GM21723 (cell line): ENCODE measurements around the gene CABP1.
"Not testable (repeated sequence)": the region's sequence is repeated elsewhere in the genome, so short reads cannot be mapped to it uniquely, and the experiment has no call there.

Experiments
- ATAC-seq: cut with Tn5 transposase; IDR thresholded peaks from one replicate; pipeline ENCODE4 v1.9.1; 2021; ENCODE audit warnings: mild to moderate bottlenecking, moderate library complexity; ENCODE audit not compliant: unreplicated experiment

CABP1 gene

GRCh38 chr12:120663741-120664140 is 23.3 kb downstream of the CABP1 start:
- no peak for ATAC-seq

GRCh38 chr12:120666571-120667390 is 26.4 kb downstream of the CABP1 start:
- no peak for ATAC-seq

- ATAC-seq: no peak
Observed at GRCh38 chr12:120668091-120668867, 27.9 kb downstream of the CABP1 start.

DNA sequence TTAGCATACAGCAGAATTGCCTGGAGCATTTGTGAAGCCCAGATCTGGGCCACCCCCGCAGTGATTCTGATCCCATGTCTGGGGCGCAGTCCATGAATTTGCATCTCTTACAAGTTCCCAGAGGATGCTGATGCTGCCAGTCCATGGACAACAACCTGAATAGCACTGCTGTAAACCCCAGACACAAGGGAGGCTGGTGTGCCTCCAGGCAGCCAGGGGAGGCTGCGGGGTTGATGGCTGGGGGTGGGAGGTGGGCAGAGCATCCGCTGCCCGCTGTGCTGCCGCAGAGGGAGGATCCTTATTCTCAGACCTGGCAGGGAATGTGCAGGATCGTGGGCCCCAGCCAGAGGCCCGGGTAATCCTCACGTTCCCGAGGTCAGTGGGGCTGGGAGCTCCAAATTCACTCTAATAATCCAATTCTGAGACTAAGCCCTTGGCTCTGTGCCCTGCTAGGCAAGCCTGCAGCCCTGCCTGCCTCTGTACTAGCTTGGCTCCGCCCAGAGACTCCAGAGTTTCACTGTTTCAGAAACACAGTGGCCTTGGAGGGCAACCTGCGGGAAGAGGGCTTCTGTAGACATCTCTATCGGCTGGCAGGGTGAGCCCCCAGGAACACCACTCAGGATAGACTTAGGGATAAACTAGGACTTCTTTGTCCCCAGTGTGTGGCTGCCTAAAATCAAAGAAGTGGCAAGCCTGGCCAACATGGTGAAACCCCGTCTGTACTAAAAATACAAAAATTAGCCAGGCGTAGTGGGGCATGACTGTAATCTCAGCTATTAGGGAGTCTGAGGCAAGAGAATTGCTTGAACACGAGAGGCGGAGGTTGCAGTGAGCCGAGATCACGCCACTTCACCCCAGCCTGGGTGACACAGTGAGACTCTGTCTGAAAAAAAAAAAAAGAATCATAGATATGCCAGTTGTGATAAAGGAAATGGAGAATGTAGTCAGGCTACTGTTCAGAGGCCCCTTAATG is 28.7 kb downstream of the CABP1 start:
- ATAC-seq: peak; percentile 64

GRCh38 chr12:120670237-120670636 is 29.8 kb downstream of the CABP1 start:
- not testable (repeated sequence) for ATAC-seq

- no peak for ATAC-seq
Observed at GRCh38 chr12:120670667-120671066, 30.2 kb downstream of the CABP1 start.

DNA sequence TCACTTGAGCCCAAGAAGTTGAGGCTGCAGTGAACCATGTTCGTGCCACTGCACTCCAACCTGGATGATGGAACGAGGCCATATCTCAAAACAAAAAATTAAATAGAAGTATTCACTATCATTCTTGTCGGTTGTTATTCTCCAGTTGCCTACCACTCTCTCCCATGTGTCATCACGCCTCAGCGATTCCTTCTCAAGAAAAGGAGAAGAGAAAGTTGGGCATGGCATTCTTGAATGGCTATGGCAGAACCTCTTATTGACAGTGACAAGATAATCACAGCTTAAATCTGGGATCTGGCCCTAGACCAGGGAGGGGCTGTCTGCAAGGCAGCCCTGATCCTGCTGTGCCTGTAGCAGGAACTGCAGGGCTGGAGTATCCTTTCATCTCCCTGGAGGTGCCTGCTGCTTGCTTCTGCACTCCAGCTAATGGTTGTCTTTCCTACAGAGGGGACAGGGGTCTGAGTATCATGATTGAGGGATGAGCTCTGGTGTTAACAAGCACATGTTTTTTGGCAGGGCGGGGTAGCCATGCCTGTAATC is 33.7 kb downstream of the CABP1 start:
- ATAC-seq: no peak

- peak; percentile 49 for ATAC-seq
Observed at GRCh38 chr12:120677765-120678473, 37.5 kb downstream of the CABP1 start.

- ATAC-seq: peak; percentile 25
Observed at GRCh38 chr12:120678572-120678971, 38.1 kb downstream of the CABP1 start.

DNA sequence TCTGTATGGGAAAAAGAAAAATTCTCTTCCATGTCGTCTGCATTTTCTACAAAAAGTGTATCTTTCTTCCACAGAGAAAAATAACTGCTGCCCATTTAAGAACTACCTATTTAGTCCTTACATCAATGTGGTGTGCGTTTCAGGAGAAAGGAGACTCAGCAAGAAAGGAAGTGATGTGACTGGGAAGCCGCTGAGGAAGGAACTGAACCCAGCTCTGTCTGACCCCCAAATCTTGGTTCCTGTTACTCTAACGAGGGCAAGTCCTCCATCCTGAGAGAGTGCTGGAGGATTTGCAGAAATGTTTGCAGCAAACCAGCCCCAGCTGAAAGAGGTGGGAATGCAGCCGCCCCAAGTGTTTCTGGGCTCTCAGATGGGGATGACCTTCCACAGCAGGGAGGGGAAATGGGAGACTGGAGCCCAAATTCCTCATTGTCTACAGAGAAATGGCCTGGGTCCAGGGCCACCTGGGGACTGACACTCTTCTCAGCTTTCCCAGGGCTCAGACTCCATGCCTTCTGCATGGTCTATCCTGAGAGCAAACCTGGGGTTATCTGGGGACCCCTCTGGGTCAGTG is 39.8 kb downstream of the CABP1 start:
- ATAC-seq: no peak

GRCh38 chr12:120684523-120684932 is 44.1 kb downstream of the CABP1 start:
- no peak for ATAC-seq

- ATAC-seq: no peak
Observed at GRCh38 chr12:120685522-120685921, 45.1 kb downstream of the CABP1 start.

DNA sequence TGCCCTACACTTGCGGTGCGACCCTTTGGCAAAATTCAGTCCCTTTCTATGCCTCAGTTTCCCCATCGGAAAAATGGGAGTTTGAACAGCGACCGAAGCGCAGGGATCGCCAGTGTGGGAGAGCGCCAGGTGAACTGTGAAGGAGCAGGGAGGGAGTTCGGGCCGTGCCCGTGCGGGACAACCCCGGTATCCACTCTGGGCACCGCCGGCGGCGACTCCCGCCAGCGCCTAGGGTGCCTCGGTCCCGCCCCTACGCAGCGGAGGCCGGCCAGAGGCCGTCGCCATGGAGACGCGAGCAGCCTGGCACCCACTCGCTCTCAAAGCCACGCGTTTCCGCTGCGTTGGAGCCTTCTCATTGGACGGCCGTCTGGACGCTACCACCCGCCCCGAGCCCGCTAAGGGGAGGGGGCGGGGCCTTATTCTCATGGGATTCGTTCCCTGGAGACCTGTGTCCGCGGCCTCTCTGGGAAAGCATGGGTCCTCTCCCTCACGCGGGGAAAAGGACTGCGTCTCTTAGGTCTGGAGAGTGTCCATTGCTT is 45.8 kb downstream of the CABP1 start:
- peak; percentile 76 for ATAC-seq

- peak; percentile 64 for ATAC-seq
Observed at GRCh38 chr12:120686690-120687577, 46.5 kb downstream of the CABP1 start, which contains the start of gene MLEC. Gene MLEC, plus strand, starts transcription at chr12:120687149. Its CDS starts 148 bp downstream, at chr12:120687297.

DNA sequence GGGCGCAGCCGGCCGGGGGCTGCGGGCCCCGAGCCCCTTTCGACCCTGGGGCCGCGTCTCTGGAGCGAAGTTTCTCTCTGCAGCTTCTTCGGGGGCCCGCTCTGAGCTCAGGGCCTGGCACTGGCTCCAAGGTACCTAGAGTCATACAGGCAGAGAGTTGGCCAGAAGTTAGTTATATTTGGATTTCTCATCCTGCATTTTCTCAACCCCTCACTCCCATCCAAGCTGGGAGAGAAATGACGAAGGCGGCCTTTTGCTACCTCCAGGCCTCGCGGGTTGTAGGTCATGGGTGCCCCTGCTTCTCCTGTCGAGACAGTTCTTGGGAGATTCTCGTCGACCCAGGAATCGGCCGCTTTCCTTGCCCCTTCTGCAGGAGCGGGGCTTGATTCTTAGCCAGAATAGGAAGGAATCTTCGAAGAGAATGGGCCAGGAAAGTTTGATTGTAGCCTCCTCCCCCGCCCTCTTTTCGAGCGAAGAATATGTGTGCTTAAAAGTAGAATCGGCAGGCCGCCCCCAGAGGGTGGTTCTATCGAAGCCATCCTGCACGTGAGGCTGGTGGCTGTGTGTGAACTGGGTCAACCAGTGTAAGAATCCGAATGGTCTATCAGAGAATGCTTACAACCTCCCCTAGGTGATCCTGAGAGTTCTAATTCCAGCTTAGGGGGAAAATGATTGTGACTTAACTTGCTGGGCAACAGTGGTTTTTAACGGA is 47.3 kb downstream of the CABP1 start:
- no peak for ATAC-seq

- no peak for ATAC-seq
Observed at GRCh38 chr12:120688527-120689071, 48.2 kb downstream of the CABP1 start.

- no peak for ATAC-seq
Observed at GRCh38 chr12:120689397-120690082, 49.1 kb downstream of the CABP1 start.
